ENCODE data around the gene PRSS2. TPM values are rescaled to one million over a fixed set of nuclear protein-coding genes. Genes with fewer than 3 reads are reported as not detected.

PRSS2 gene
- total and polyA plus RNA-seq, 7 experiments from 2014 or later, result not detected

DNA sequence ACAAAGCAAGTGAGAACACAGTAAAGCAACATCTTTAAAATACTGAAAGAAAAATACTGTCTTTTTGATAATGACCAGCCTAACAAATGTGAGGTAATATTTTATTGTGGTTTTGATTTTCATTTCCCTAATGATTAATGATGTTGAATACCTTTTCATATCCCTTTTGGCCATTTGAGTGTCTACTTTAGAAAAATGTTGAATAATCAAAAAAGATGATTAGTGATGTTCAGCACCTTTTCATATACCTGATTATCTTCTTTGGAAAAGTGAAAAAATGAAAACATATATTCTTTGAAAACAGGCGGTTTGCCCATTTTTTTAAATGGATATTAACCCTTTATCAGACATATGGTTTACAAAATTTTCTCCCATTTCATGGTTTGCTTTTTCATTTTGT, 51.9 kb downstream of the PRSS2 start:
- ChIA-PET POLR2A (interaction anchor here (1.0 to 30.0 kb wide), 4 partner anchors 9 to 26 kb away, joined by 3 to 5102 read pairs (median 4); no protein-coding TSS in a partner anchor), CTCF (interaction anchor here (1.3 kb wide), 1 partner anchor 11 kb away, joined by 3 read pairs; no protein-coding TSS in a partner anchor)
- Histone ChIP-seq H3K9me3 (ENCODE audit: control insufficient read depth in 2 of 3, low read length in 3 of 3) (no peaks in the 10 kb centered on the region), H3K4me3 (ENCODE audit: low read length) (no peak overlapping the region), H3K27me3 (ENCODE audit: control insufficient read depth in 2 of 2, insufficient read depth in 2 of 2, low read length in 2 of 2) (peaks cover 0 to 6% of the 10 kb centered on the region in 2 donors), H3K36me3 (ENCODE audit: control insufficient read depth in 2 of 3, insufficient read depth in 3 of 3, low read length in 3 of 3) (no peaks in the 10 kb centered on the region), H3K27ac (ENCODE audit: low read depth, low read length) (no peak overlapping the region), H3K4me1 (ENCODE audit: control insufficient read depth in 2 of 2, insufficient read depth in 2 of 2, low read length in 2 of 2) (no peaks in the 10 kb centered on the region)
- intact Hi-C loops (cut with micrococcal nuclease), result no loop called here
- Mint-ChIP-seq H3K27ac (no peak overlapping the region), H3K4me1 (peaks cover 6 to 28% (median 14%) of the 10 kb centered on the region in 7 donors), H3K27me3 (peaks cover 0 to 57% (median 5%) of the 10 kb centered on the region in 5 donors), H3K36me3 (peaks cover 3 to 24% (median 12%) of the 10 kb centered on the region in 5 donors), H3K9me3 (peaks cover 2 to 38% (median 6%) of the 10 kb centered on the region in 11 donors), H3K4me3 (no peak overlapping the region)
- no peak for DNase-seq
- no peak for ATAC-seq

Other genes with a start within 250 kb of the PRSS2 start
- not detected for gene PRSS1, start 21.5 kb upstream of the PRSS2 start, total RNA-seq
- gene PRSS1, start 21.5 kb upstream of the PRSS2 start, polyA plus RNA-seq, result not detected
- gene EPHB6, start 84.1 kb downstream of the PRSS2 start, total RNA-seq, result 100 to 1,000 TPM in 2 of 5 experiments, 10 to 100 TPM in 2, 1 to 10 TPM in 1; 9.8 to 110 (median 78.8) TPM
- 10 to 100 TPM; 36.9 to 55.6 TPM for gene EPHB6, start 84.1 kb downstream of the PRSS2 start, polyA plus RNA-seq
- under 1 TPM in 1 of 5 experiments, not detected in 4; 0.05 TPM for gene TRPV6, start 114.8 kb downstream of the PRSS2 start, total RNA-seq
- gene TRPV6, start 114.8 kb downstream of the PRSS2 start, polyA plus RNA-seq, result not detected
- not detected for gene TRPV5, start 162.8 kb downstream of the PRSS2 start, total RNA-seq
- gene TRPV5, start 162.8 kb downstream of the PRSS2 start, polyA plus RNA-seq, result not detected
- under 1 TPM in 1 of 5 experiments, not detected in 4; 0.76 TPM for gene LLCFC1, start 168.5 kb downstream of the PRSS2 start, total RNA-seq
- gene LLCFC1, start 168.5 kb downstream of the PRSS2 start, polyA plus RNA-seq, result not detected
- gene KEL, start 191.4 kb downstream of the PRSS2 start, total RNA-seq, result 1 to 10 TPM in 1 of 5 experiments, under 1 TPM in 3, not detected in 1; 0.11 to 1.5 (median 0.33) TPM
- under 1 TPM in 1 of 2 donors, not detected in 1; 0.21 TPM for gene KEL, start 191.4 kb downstream of the PRSS2 start, polyA plus RNA-seq